Omental fat pad (tissue), 4 donors: ENCODE measurements around the gene HSP90B1. TPM values are rescaled to one million over a fixed set of nuclear protein-coding genes. Genes with fewer than 3 reads are reported as not detected.

ENCODE experiments used
- ATAC-seq: fragments of 150-250 bp; one replicate; pipeline ENCODE4 v1.9.1; 2016; ENCODE audit warnings: mild to moderate bottlenecking, moderate library complexity; ENCODE audit not compliant: low FRiP score
- DNase-seq: peaks from one replicate; pipeline ENCODE4 v3.0.0-alpha.2; 2019; ENCODE audit warnings: low spot score
- CTCF ChIP-seq, 3 donors: fragments of 450-650 bp; IDR thresholded peaks; one replicate each; pipeline ENCODE4 v1.5.1; 2016 to 2017; ENCODE audit warnings: antibody characterized with exemption in 3 of 3, mild to moderate bottlenecking in 3 of 3, moderate library complexity in 2 of 3
- total RNA-seq, 4 donors: library from RNA; depleted of rRNA; stranded (reverse); fragments of >200 nt; gene quantifications; one replicate each; pipeline ENCODE4 v1.1.0, GENCODE V29; 2016

Gene HSP90B1
- total RNA-seq, 4 donors from 2014 or later, result 289 to 590 (median 554) TPM

- TF ChIP-seq CTCF (IDR thresholded peaks at IDR 0.05), result no peak
- DNase-seq (no peak), ATAC-seq (no peak)
Observed at GRCh38 chr12:103909811-103910210, 20.4 kb upstream of the HSP90B1 start.

GRCh38 chr12:103912069-103912468 lies 18.1 kb upstream of the HSP90B1 start:
- ATAC-seq, result no peak
- TF ChIP-seq CTCF (IDR thresholded peaks at IDR 0.05), result no peak
- no peak for DNase-seq

- TF ChIP-seq CTCF (IDR thresholded peaks at IDR 0.05), result no peak
- ATAC-seq, result no peak
- no peak for DNase-seq
Observed at GRCh38 chr12:103913100-103913499, 17.1 kb upstream of the HSP90B1 start.

GRCh38 chr12:103915306-103915705 lies 14.9 kb upstream of the HSP90B1 start:
- TF ChIP-seq CTCF (IDR thresholded peaks at IDR 0.05), result no peak
- ATAC-seq, result no peak
- no peak for DNase-seq

- TF ChIP-seq CTCF (IDR thresholded peaks at IDR 0.05), result no peak
- ATAC-seq, result no peak
- no peak for DNase-seq
Observed at GRCh38 chr12:103917873-103918272, 12.3 kb upstream of the HSP90B1 start.

- DNase-seq, result no peak
- ATAC-seq, result no peak
- TF ChIP-seq CTCF (IDR thresholded peaks at IDR 0.05), result no peak
Observed at GRCh38 chr12:103924761-103925641, 5.2 kb upstream of the HSP90B1 start.

- DNase-seq, result no peak
- TF ChIP-seq CTCF (IDR thresholded peaks at IDR 0.05), result no peak
- ATAC-seq, result no peak
Observed at GRCh38 chr12:103928682-103929045, 1.5 kb upstream of the HSP90B1 start.
